Cerebellar nuclear complex (tissue), 1 donor: ENCODE data around the gene NBAS.
"Not testable (repeated sequence)": the region's sequence is repeated elsewhere in the genome, so short reads cannot be mapped to it uniquely, and the experiment has no call there.

ENCODE experiments used
- DNase-seq, 2 experiments: peaks; one replicate each; lab custom pipeline; 2025; lab: John Stamatoyannopoulos, UW

NBAS gene

DNA sequence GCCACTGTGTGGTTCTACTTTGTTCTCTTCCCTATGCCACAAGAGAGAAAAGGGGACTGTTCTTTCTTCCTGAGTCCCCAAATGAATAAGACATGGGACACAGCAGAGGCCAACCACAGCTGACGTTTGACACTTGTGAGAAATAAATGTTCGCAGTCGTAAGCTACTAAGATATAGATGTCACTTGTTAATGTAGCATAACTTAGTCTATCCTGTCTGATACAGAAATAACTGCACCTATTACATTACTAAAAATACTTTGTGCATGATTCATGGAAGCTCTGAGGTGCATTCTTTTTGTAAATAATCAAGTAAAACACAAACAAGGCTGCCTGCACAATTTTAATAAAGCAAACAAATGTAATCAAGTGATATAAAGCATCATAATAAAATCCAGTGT lies 148.8 kb downstream of the NBAS start:
- no peak for DNase-seq

DNA sequence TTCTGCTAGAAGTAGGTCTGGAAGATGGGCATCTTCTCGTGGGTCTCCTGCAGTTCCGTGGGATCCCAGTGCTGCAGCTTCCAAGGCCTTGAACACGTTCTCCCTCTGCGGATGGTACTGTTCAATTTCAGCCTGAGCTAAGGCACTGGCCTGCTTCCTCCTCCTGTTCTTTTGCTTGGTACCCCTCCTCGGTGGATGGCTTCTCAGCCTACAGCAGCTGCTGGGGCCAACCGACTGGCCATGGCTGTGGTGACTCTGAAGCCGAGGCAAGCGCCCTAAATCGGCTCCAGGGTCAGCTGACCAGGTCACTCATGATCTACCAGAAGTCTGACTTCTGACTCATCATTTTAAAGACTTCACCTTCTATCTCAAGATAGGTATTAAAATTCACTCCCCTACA lies 150.2 kb downstream of the NBAS start:
- no peak for DNase-seq

DNA sequence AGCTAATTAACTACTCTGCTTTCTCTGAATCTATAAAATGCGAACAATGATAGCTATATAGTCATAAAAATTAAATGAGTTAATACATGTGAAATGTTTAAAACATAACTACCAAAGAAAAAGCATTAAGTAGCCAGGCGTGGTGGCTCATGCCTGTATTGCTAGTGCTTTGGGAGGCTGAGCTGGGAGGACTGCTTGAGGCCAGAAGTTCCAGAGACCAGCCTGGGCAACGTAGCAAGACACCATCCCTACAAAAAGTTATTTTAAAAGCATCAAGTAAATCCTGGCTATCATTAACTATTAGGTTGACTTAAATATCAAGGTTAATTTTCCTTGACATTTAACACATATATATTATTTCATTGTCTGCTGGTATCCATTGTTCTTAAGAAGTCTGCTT lies 152.4 kb downstream of the NBAS start:
- DNase-seq, result no peak

DNA sequence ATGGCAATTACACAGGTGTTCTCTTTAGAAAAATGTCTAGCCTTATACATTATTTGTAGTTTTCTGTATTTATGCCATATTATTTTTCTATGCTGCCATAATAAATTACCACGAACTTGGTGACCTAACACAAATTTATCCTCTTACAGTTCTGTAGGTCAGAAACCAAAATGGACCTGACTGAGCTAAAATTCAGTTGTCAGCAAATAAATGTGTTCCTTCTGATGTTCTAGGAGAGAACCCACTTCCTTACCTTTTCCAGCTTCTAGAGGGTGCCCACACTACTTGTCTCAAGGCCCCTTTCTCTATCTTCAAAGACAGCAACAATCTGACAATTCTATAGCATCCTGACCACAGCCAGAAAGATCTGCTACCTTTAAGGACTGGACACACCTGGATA lies 153.5 kb downstream of the NBAS start:
- DNase-seq, result no peak

DNA sequence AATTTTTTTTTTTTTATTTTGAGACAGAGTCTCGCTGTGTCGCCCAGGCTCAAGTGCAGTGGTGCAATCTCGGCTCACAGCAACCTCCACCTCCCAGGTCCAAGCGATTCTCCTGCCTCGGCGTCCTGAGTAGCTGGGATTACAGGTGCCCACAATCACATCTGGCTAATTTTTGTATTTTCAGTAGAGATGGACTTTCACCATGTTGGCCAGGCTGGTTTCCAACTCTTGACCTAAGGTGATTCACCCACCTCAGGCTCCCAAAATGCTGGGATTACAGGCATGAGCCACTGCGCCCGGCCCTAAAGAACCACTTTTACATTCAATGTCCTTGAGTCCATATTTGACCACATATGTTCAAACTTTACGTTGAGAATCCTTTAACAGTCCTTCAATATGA lies 156.6 kb downstream of the NBAS start:
- not testable (repeated sequence) for DNase-seq

DNA sequence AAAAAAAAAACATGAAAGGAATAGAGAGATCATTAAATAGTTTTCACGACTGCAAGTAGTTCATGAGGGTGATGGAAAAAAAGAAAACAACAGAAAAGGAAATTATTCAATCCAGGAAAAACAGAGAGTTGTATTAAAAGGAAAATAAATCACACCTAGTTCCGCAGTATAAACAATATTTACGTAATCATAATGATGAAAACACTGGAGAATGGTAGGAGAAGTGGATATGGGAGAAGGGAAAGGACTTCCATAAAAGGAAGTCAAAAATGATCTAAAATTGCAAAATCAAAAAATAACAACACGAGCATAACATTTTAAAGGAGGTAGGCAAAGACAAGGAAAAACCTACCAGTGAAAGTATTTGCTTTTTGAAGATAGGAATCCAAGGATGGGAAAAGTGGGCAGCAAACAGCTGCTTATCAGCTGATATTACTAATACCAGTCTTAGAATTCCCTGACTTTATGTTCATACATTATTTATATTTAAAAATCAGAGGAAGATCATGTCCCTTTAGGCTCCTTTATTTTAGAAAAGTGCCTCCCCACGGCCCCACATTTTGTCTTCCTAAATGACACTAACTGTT lies 160.8 kb downstream of the NBAS start:
- DNase-seq, result no peak

DNA sequence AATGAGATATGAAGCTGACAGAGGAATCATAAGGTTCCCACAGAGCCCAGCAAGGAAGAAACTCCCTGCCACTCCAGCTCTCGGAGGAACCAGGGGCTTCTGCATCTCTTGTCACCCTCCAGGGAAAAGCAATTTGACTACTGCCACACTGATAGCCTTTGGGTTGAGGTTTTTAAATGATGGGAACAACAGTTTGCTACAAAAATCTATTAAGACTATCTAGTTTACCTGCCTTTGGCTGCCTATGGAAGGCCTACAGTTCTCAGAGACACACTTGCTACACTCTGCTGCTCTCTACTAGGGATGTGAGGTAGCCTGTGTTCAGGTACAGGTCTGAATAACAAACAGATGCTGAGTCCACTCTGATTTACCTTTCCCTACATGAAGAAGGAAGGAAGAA lies 161.9 kb downstream of the NBAS start:
- DNase-seq, result no peak

DNA sequence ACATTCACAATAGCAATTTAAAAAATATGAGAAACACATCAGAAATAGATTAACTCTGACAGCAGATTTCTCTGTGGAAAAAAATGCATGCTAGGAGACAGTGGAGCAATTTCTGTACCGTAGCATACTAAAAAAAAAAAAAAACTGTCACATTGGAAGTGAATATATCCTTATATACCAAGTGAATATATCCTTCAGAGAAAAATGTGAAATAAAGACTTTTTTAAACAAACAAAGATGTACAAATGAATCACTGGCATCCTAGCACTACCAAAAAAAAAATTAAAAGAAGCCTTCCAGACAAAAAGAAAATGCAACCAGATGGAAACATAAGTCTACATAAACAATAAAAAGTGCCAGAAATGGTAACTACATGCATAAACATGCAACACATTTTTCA lies 169.4 kb downstream of the NBAS start:
- DNase-seq, result no peak

DNA sequence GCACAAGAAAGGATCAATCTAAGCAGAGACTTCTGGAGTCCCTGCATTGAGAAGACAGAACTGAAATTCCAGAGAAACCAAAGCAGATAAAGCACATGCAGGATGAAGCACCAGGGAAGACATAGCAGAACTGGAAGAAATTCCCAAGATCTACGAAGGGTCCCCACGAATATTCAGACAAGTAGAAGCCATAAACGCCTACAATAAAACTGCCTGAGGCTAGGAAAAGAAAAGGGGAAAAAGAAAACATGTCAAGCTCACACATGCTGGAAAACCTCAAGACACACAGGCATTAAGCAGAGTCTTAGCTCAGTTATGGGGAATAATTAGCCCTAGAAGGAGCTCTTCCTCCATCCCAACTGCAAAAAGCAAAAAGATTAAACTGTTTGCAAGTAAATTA lies 171.2 kb downstream of the NBAS start:
- no peak for DNase-seq

DNA sequence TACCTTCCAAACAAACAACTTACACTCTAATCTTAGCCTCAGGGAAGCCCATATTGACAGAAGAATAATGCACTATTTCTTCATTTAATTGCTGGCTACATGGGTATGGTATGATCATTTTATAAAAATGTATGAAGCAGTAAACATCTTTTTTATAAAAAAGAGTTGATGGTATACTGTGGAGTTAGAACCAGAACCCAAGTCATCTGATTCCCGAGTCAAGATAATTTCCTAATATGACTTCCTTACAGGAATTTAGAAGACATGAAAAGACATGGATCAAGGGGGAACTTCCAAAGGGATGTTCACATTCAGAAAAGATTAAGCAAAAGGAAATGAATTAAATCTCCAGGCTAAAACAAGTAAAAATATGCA lies 171.8 kb downstream of the NBAS start:
- DNase-seq, result no peak

DNA sequence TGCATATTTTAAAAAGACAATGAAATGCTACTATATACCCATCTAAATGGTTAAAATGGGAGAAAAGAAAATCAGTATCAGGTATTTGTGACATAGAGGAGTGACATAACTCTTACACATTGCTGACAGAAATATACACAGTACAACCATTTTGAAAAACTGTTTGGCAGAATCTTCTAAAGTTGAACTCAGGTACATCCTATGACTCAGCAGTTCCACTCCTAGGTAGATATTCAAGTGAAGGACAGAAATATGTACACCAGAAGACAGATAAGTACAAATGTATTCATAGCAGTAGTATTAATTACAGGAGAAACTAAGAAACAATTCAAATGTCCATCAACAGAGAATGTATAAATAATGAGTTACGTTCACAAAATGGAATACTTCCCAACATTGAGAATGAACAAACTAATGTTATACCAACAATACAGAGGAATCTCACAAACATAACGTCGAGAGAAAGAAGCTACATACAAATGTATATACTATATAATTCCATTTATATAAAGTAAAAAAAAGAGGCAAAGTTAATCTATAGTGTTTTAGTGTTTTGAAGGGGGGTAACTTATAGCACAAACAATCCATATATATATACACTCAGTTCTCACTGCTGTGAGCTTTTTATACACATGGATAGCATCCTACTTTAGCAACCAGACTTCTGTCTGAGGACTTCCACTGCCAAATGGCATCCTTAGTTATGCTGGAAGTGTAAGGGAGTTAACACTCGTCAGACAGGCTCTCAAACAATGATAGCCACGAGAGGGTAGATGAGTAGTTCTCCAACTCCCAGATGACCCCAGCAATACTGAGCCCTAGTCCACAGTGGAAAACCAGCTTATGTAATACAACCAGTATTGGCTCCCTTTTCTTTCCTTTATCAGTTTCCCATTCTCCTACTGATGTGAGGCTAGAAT lies 172.5 kb downstream of the NBAS start:
- no peak for DNase-seq

DNA sequence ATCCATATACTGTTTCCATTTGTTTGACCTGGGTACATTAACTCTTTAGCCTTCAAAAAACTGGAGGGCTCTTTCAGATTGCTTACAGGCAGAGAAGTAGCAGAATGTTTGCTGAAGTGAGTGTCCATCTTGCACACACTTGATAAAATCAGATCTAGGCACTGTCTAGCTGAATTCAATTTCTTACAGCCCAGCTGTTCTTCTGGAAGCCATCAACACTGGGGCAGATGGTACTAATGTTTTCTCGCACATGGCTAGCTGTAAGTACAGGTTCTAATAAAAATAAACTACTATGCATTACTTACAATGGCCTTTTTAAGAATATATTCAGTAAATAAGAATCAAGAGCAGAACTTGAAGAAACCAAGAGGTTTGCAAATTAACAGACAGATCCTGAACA lies 175.9 kb downstream of the NBAS start:
- no peak for DNase-seq

DNA sequence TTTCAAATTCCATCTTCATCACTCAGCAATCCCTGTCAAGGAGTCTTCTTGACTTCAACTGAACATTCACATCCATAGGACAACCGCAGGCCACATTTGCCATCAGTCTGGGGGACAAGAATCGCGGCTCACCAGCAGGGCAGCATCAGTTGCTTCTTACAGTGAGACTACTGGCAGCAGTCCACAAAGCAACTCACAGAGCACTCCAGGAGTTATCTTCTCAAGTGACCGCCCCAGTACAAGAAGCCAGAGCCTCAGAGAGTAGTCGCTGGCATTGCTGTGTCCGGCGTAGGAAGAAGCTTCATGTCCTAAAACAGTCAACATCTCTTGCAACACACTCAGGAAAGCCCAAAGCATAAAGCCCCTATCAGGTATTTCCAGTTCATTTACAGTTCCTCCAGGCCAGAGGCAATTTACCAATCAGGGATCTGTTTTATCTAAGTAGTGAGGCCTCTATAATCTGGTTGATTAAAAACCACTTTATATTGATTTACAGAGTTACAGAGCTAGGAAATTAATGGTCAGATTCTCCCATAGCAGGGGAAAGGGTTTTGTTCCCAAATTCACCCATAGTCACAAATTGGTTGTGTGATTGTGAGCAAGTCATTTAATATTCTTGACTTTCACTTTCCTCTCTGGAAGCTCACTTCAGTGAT lies 177.3 kb downstream of the NBAS start:
- DNase-seq, result no peak

DNA sequence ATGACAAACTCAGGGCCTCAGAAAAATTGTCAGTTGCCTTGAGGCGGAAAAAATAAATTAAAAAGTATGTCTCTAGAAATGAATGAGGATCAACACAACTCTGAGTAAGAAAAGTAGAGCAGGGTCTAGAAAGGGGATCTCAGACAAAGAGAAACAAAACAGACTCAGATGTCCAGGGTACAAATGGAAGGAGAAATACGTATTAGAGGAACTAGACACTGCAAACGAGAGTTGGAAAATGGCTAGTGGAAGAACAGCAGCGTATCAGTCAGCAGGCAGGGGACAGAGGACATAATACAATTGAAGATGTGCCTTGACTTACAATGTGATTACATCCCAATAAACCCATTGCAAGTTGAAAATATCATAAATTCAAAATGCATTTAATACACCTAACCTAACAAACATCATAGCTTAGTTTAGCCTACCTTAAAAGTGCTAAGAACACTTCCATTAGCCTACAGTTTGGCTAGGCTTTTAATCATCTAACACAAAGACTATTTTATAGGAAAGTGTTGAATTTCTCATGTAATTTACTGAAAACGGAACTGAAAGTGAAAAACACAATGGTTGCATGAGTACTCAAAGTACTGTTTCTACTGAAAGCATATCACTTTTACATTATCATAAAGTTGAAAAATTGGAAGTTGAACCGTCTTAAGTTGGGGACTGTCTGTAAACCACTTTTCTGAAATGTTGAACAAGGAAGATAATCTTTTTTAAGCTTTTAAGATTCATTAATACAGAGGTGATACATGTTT lies 182.8 kb downstream of the NBAS start:
- DNase-seq, result no peak

DNA sequence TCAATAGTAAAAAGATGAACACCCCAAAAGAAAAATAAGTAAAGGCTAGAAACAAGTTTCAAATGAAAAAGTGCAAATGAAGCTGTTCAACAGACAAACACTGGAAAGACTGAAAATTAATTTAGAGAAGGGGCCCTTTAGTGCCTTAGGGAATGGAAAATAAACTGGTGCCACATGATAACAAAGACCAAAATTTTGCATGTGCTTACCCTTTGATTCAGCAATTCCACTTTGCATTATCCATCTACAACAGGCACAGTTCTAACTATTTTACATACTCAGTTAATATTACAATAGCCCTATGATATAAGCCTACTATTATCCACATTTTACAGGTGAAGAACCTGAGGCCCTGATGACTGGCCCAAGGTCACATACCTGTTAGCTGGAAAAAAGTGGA lies 183.9 kb downstream of the NBAS start:
- DNase-seq, result no peak

DNA sequence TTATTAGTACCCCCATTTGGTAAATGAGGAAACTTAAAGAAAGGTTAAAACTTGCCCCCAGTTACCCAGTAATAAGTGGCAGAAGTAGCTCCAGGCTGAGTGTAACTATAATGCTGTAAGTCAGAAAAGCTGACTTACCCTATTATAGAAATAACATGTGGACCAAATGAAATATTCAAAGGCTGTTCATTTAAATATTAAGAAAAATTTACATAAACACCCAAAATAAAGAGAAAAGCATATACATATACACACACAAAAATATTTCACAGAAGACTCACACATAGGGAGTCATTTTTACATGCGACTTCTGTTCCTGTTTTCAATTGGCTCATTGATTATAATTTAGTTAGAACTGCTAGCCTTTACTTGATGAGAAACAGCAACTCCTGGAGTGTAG lies 189.1 kb downstream of the NBAS start:
- DNase-seq, result no peak

DNA sequence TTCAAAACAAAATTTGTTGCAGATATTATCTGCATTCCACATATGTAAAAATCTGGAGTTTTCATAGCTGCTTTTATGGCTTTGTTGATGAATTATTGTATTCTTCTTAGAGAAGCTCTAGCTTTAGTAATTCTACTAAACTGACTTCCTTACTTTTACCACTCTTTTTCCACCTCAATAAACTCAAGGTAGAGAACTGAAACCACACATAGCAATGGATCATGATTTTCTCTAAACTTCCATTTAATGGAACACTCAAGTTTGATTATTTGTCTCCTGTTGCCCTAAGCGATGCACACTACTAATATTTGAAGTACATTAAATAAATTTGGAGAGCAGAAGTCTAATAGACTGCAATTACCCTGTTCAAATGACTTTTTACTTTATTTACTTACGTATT lies 192.0 kb downstream of the NBAS start:
- no peak for DNase-seq

DNA sequence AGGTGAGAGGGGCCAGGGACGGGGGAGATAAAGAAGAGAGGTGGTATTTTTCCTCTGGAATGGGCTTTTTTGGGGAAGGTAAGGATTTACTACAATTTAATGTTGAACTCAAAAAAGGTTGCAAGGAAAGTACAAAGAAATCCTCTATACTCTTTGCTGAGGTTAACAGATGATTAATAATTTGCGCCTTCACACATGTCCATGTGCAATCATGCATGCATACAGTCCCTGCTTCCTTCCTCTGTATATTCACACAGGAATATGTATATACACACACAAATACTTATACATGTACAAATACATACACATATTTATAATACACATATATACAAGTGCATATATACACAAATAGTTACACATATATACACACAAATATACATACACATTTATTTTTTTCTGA lies 193.4 kb downstream of the NBAS start:
- no peak for DNase-seq

DNA sequence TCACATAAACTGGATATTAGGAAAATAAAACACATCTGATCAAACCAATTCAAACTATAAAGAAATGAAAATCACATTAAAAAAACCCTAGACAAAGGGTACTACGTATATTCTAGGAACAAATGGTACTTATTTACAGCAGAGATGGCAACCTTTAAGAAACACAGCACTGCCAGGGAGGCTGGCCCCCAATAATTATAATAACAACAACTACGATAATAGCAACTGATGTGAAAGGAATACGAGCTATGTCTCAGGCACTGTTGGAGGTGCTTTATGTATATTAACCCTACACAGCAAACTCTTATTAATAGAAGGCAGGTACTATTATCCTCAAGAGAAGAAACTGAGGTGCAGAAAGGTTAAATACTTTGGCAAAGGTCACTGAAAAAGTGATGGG lies 193.9 kb downstream of the NBAS start:
- no peak for DNase-seq

DNA sequence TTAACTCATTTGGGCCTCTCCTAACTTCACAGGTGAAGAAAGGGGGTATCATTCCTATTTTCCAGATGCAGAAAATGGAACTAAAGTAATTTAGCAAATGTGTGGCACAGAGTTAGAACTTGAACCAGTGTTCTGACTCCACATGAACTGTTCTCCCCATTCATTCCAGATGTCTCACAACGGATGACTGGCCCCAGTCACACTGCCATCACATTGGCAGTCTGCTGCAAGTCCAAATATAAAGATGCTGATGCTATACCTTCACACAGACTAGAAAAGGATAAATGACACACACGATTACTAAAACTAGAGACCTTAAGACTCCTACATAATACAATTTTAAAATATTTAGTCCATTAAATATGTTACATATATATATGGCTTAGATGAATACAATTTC lies 195.7 kb downstream of the NBAS start:
- no peak for DNase-seq

DNA sequence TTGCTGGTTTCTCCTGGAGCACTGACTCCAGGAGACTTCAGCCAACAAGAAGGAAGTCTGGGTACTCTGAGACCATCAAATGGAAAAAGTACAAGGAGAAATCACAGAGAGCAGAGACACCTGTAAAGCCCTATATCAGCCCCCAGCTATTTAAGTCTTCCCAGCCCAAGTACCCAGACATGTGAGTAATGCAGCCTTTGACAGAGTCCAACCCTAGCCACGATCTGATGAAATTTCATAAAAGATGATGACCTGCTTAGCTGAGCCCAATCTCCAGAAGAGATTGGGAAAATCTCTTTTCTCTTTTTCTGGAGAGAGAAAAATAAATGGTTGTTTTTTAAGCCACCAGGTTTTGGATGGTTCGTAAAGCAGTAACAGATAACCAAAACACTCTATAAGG lies 196.6 kb downstream of the NBAS start:
- no peak for DNase-seq

DNA sequence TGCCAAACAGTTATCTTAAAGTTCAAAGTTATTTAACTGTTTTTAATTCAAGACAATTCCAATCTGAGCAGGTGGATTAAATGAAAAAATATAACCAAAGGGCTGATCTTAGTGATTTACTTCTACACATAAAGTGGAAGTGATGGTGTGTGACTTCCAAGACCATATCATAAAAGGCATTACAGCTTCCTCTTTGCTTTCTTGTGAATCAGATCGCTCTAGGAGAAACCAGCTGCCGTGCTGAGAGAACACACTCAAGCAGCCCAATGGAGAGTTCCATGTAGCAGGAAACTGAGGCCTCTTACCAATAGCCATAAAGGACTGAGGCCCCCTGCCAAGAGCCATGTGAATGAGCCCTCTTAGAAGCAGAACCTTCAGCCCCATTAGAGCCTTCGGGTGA lies 197.4 kb downstream of the NBAS start:
- no peak for DNase-seq

DNA sequence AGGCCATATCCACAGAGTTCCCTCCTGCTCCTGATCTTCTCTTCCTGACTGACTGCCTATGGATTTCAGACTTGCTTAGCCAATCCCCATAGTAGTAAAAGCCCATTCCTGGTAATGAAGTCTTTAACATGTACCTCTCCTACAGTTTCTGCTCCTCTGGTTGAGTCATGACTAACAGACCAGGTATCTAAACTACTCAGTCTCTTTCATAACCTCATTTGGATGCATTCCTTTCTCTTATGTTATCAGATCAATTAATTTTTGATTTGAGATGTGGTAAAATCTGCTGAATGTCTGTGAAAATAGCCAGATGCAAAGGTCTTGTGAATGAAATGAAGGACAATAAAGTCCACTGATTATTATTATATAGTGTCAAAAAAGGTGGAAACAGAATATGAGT lies 198.0 kb downstream of the NBAS start:
- DNase-seq, result no peak
